ENCODE results near the gene AQP12A. TPM values are rescaled to one million over a fixed set of nuclear protein-coding genes. Genes with fewer than 3 reads are reported as not detected.
"Not testable (repeated sequence)": the region's sequence is repeated elsewhere in the genome, so short reads cannot be mapped to it uniquely, and the experiment has no call there.

AQP12A gene
- total RNA-seq, 1 donor from 2014 or later: not detected

- DNase-seq (ENCODE audit: low spot score): no peak
- intact Hi-C loops (cut with DNase I): no loop called here
These were observed 5.8 kb upstream of the AQP12A start for GRCh38 chr2:240685771-240686371.

- intact Hi-C loops (cut with DNase I): no loop called here
- DNase-seq (ENCODE audit: low spot score): no peak
These were observed 5.2 kb upstream of the AQP12A start for GRCh38 chr2:240686460-240686859.

- DNase-seq (ENCODE audit: low spot score): no peak
- intact Hi-C loops (cut with DNase I): no loop called here
These were observed 4.5 kb upstream of the AQP12A start for GRCh38 chr2:240687045-240687740.

GRCh38 chr2:240687741-240688552, 3.7 kb upstream of the AQP12A start:
- intact Hi-C loops (cut with DNase I): no loop called here
- DNase-seq (ENCODE audit: low spot score): no peak

- no peak for DNase-seq (ENCODE audit: low spot score)
- intact Hi-C loops (cut with DNase I): no loop called here
These were observed 3.1 kb upstream of the AQP12A start for GRCh38 chr2:240688553-240688919.

GRCh38 chr2:240689975-240690374, 1.7 kb upstream of the AQP12A start:
- intact Hi-C loops (cut with DNase I): no loop called here
- DNase-seq (ENCODE audit: low spot score): no peak

GRCh38 chr2:240690421-240691074, 1.1 kb upstream of the AQP12A start:
- intact Hi-C loops (cut with DNase I); DNase-seq (ENCODE audit: low spot score): not testable (repeated sequence)

GRCh38 chr2:240691075-240691427, 615 bp upstream of the AQP12A start:
- DNase-seq (ENCODE audit: low spot score); intact Hi-C loops (cut with DNase I): not testable (repeated sequence)

GRCh38 chr2:240692583-240693561, 1.2 kb downstream of the AQP12A start:
- intact Hi-C loops (cut with DNase I): not testable (repeated sequence)

GRCh38 chr2:240694304-240694703, 2.6 kb downstream of the AQP12A start:
- intact Hi-C loops (cut with DNase I); DNase-seq (ENCODE audit: low spot score): not testable (repeated sequence)

More at GRCh38 chr2:240692583-240693561, 1.2 kb downstream of the AQP12A start:
- DNase-seq (ENCODE audit: low spot score): not testable (repeated sequence)

GRCh38 chr2:240695593-240695992, 3.9 kb downstream of the AQP12A start:
- DNase-seq (ENCODE audit: low spot score); intact Hi-C loops (cut with DNase I): not testable (repeated sequence)

GRCh38 chr2:240696469-240696868, 4.8 kb downstream of the AQP12A start:
- intact Hi-C loops (cut with DNase I); DNase-seq (ENCODE audit: low spot score): not testable (repeated sequence)

GRCh38 chr2:240698852-240699561, 7.3 kb downstream of the AQP12A start:
- DNase-seq (ENCODE audit: low spot score): peak; percentile 46
- intact Hi-C loops (cut with DNase I): not testable (repeated sequence)

GRCh38 chr2:240699835-240700234, 8.2 kb downstream of the AQP12A start:
- intact Hi-C loops (cut with DNase I): loop anchor here (10.0 kb wide), 1 partner anchor 185 kb away; no protein-coding TSS in a partner anchor
- peak; percentile 31 for DNase-seq (ENCODE audit: low spot score)

GRCh38 chr2:240700616-240701015, 8.9 kb downstream of the AQP12A start:
- DNase-seq (ENCODE audit: low spot score): peak; percentile 36
- intact Hi-C loops (cut with DNase I): loop anchor here (10.0 kb wide), 1 partner anchor 186 kb away; no protein-coding TSS in a partner anchor

GRCh38 chr2:240701091-240701735, 9.5 kb downstream of the AQP12A start:
- intact Hi-C loops (cut with DNase I): loop anchor here (10.0 kb wide), 1 partner anchor 186 kb away; no protein-coding TSS in a partner anchor
- peak; percentile 66 for DNase-seq (ENCODE audit: low spot score)

All from cardiac septum (tissue), 1 donor.